ENCODE results near the gene LYRM2.

GRCh38 chr6:89520736-89521135, 117.8 kb downstream of the LYRM2 start:
- TF ChIP-seq, protein P1, sequence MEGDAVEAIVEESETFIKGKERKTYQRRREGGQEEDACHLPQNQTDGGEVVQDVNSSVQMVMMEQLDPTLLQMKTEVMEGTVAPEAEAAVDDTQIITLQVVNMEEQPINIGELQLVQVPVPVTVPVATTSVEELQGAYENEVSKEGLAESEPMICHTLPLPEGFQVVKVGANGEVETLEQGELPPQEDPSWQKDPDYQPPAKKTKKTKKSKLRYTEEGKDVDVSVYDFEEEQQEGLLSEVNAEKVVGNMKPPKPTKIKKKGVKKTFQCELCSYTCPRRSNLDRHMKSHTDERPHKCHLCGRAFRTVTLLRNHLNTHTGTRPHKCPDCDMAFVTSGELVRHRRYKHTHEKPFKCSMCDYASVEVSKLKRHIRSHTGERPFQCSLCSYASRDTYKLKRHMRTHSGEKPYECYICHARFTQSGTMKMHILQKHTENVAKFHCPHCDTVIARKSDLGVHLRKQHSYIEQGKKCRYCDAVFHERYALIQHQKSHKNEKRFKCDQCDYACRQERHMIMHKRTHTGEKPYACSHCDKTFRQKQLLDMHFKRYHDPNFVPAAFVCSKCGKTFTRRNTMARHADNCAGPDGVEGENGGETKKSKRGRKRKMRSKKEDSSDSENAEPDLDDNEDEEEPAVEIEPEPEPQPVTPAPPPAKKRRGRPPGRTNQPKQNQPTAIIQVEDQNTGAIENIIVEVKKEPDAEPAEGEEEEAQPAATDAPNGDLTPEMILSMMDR (IDR thresholded peaks at IDR 0.05; ENCODE audit: low read length): no peak
- no peak for TF ChIP-seq EZH2 (optimal IDR thresholded peaks at IDR 0.05; ENCODE audit: low read depth, low read length)
- TF ChIP-seq EZH2phosphoT487 (IDR thresholded peaks at IDR 0.05; ENCODE audit: low read length): no peak

Data from MM.1S (cell line).